DMS153 treated with DMSO at 0.1 percent for 48 hours (cell line): ENCODE measurements around the gene NKD1.

Source experiments
- DNase-seq: peaks from one replicate; lab custom pipeline; 2025; ENCODE audit not compliant: unreplicated experiment; lab: John Stamatoyannopoulos, UW

Gene NKD1

DNA sequence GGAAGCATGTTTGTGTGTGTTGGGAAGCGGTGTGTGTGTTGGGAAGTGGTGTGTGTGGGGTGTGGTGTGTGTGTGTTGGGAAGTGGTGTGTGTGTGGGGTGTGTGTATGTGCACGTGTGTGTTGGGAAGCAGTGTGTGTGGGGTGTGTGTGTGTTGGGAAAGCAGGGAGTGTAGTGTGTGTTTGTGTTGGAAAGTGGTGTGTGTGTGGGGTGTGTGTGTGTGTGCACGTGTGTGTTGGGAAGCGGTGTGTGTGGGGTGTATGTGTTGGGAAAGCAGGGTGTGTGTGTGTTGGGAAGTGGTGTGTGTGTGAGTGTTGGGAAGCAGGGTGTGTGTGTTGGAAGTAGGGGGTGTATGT, 144.4 kb downstream of the NKD1 start:
- no peak for DNase-seq

DNA sequence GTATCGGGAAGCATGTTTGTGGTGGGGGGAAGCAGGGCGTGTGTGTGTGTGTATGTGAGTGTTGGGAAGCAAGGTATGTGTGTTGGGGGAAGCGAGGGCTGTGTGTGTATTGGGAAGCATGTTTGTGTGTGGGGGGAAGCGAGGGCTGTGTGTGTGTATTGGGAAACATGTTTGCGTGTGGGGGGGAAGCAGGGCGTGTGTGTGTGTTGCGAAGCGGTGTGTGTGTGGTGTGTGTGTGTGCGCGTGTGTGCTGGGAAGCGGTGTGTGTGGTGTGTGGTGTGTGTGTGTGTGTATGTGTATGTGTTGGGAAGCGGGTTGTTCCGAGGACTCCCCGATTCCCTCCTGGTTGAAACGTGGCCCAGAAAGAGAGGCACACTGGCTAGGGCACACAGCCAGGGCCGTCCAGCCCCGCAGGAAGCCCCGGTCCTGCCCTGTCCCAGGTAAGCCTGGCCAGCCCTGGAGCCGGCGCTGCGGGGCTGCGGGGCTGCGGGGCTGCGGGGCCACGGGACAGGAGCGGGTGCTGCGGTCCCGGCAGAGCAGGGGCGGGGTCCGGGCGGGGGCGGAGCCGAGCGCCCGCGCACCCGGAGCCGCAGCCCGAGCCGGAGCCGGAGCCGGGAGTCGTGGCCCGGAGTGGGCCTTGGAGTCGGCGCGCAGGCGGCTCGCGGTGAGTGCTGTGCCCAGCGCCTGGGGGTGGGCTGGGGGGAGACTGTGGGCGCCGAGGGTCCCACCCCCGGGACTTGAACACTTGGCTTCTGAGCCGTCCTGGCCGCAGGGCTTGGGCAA, 145.0 kb downstream of the NKD1 start, which contains the start of gene NOD2:
NOD2 (plus strand) TSS at position 608 of the 783 bp plus-strand sequence. CDS start 5,890 bp downstream, outside the sequence.
- no peak for DNase-seq

DNA sequence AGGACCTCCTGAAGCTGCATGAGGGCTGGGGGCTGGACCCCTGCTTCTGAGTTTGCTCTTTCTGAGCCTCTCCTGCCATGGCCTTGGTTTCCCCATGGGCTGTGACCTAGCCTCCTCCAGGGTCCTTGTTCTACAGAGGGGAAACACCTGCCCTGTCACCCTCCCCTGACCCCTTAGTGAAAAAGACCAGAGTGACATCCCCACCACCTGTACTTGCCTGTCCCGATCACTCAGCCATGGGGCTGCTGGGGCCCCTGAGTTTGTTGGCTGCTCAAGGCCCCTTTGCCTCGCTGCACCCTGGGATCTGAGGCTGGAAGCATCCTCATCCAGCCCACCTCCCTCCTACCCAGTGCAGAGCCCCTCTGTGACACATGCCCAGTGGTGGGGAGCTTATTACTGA, 146.0 kb downstream of the NKD1 start:
- no peak for DNase-seq

DNA sequence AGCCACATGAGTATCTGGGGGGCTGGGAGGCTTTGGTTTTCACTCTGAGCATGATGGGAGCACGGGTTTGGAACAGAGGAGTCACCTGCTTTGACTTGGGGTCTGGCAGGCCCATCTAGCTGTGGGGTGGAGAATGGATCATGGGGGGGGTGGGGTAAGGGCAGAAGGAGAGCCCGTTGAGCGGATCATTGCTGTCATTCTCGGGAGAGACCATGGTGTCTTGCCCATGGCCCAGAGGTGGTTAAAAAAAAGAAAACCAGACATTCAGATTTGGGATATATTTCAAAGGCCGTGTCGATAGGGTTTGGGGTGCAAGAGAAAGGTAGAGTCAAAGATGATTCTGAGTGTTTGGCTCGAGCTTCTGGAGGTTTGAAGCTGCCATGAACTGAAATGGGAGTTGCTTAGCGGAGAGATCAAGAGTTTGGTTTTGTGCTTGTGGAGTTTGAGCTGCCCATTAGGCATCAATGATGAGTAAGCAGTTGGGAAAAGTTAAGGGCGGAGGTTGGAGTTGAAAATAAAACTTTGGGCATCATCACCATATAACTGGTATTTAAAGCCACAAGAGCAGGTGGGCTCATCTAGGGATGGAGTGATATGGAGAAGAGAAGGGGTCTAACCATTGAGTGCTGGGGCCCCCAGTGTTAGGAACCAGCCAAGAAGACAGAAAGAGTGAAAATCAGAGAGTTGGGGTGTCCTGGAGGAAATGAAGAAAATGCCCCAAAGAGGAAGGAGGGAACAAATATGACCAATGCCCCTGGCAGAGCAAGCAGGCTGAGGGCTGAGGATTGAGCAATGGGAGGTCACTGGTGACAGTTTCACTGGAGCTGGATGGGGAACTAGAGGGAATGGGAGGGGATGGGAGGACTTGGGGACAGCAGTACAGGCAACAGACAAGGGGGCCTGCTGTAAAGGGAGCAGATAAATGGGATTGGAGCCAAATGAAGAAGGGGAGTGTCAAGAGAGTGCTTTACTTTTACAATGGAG, 147.1 kb downstream of the NKD1 start:
- no peak for DNase-seq

DNA sequence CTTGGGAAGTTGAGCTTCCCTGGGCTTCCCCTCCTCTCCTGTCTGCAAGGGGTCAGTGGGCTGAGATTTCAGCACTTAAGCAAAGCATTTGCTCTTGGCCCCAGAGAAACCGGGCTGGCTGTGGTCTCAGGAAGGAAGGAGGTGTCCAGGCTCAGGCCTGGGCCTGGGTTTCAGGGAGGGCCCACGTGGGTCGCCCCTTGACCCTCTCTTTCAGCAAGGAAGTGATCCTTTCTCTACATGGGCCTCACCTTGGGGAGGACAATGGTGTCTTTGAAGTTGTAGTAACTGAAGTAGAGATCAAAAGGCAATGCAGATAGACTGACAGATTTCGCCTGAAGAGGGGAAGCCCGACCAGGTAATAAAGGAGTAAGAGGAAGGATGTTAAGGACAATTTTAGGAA, 147.9 kb downstream of the NKD1 start:
- DNase-seq: no peak

DNA sequence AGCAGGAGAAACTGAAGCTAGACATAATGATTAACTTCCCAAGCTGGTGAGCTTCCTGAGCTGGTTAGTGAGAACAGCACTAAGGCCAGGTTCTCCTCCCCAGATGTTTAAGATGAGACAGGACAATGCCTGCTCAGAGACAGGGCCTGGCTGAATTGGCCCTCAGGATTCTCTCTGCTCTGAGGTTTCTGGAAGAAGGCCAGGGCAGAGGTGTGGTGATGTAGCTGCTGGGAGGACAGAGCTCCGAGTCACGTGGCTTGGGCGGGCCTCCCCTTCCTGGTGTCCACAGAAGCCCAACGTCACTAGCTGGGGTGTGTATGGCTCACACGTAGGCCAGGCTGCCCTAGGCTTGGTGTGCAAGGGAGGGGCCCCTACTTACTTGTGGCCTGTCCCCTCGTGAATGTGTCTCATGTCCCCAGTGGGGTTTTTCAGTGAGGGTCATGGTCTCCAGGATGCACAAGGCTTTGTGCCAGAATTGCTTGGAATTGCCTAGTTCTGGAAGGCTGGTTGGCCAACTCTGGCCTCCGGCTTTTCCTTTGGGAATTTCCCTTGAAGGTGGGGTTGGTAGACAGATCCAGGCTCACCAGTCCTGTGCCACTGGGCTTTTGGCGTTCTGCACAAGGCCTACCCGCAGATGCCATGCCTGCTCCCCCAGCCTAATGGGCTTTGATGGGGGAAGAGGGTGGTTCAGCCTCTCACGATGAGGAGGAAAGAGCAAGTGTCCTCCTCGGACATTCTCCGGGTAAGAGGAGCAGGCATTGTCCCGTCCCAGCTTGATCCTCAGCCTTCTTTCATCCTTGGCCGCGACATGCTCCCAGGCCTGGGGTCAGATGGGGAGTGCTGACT, 148.6 kb downstream of the NKD1 start:
- DNase-seq: no peak

DNA sequence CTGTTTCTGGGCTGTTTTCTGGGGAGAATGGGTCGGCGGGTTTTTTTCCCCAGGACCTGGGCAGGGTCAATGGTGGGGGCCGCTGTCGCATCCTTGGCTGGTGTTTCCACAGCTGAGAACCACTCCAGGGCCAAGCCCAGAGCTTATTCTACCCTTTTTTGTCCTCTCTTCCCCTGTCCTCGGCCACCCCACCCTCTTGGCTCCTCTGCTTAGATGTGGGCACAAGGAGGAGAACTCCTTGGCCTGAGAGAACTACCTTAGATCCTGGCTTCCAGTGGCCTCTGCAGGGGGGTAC, 149.2 kb downstream of the NKD1 start:
- DNase-seq: no peak

DNA sequence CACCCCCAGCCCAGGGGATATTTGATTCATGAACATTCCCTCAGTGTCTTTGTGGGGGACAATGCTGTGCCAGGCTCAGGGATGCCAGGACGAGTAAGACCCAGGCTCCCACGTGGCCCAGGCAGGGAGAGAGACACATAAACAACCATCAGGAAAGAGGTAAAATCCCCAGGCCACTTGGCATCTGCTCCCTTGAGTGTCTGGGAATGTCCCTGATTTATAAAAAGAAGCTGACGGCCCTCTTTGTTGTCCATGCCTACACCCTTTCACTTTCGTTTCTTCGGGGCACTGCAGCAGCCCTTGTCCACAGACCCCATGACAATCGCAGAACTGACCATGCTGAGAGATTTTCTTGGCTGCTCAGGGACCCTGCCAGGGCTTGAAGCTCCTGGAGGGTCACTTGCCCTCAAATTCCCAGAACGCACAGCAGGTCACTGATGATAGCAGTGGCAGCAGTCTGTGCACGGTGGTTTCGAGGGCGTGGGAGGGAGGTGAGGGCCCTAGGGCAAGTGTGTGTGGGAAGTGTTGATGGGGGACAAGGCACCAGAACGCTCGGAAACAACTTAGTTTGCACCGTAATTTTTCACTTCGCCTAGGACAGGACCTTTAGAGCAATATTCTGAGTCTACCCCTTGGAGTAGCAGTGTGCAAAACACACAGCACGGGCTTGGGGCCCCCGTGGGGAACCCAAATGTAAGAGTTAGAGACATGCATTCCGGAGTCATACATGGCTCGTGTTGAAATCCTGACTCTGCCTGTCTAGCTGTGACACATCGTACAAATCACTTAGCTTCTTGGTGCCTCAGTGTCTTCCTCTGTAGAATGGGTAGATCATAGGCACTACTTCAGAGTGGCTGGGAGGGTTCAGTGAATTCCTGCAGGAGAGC, 149.9 kb downstream of the NKD1 start:
- DNase-seq: no peak
